Activated naive CD4-positive, alpha-beta T cell (primary cell): ENCODE data around the gene CFAP43.
"Not testable (repeated sequence)": the region's sequence is repeated elsewhere in the genome, so short reads cannot be mapped to it uniquely, and the experiment has no call there.

ENCODE experiments used
- DNase-seq, 4 experiments: peaks; one replicate each; lab custom pipeline; 2025; lab: John Stamatoyannopoulos, UW

Gene CFAP43

GRCh38 chr10:104232613-104233102 is 494 bp upstream of the CFAP43 start:
- DNase-seq = no peak

- DNase-seq = no peak
These were observed 1.7 kb downstream of the CFAP43 start for GRCh38 chr10:104230490-104230889.

GRCh38 chr10:104223304-104223703 is 8.9 kb downstream of the CFAP43 start:
- no peak for DNase-seq

- no peak for DNase-seq
These were observed 11.6 kb downstream of the CFAP43 start for GRCh38 chr10:104220522-104220921.

GRCh38 chr10:104218751-104219150 is 13.4 kb downstream of the CFAP43 start:
- no peak for DNase-seq

GRCh38 chr10:104216631-104217030 is 15.5 kb downstream of the CFAP43 start:
- DNase-seq = no peak

GRCh38 chr10:104209575-104210198 is 22.5 kb downstream of the CFAP43 start:
- DNase-seq = no peak

- DNase-seq = no peak
These were observed 23.4 kb downstream of the CFAP43 start for GRCh38 chr10:104208730-104209129.

GRCh38 chr10:104202231-104202630 is 29.9 kb downstream of the CFAP43 start:
- DNase-seq = no peak

GRCh38 chr10:104201636-104202035 is 30.5 kb downstream of the CFAP43 start:
- DNase-seq = no peak

- no peak for DNase-seq
These were observed 32.6 kb downstream of the CFAP43 start for GRCh38 chr10:104199567-104199966.

GRCh38 chr10:104197364-104197763 is 34.8 kb downstream of the CFAP43 start:
- DNase-seq = no peak

- no peak for DNase-seq
These were observed 36.5 kb downstream of the CFAP43 start for GRCh38 chr10:104195706-104196105.

GRCh38 chr10:104193787-104194186 is 38.4 kb downstream of the CFAP43 start:
- no peak for DNase-seq

GRCh38 chr10:104190695-104191094 is 41.5 kb downstream of the CFAP43 start:
- no peak for DNase-seq

GRCh38 chr10:104183682-104184081 is 48.5 kb downstream of the CFAP43 start:
- DNase-seq = no peak

GRCh38 chr10:104174136-104174535 is 58.0 kb downstream of the CFAP43 start:
- DNase-seq = not testable (repeated sequence)

GRCh38 chr10:104170610-104171254 is 61.4 kb downstream of the CFAP43 start:
- DNase-seq = no peak

- DNase-seq = no peak
These were observed 76.6 kb downstream of the CFAP43 start for GRCh38 chr10:104155591-104155990.

- DNase-seq = no peak
These were observed 80.4 kb downstream of the CFAP43 start for GRCh38 chr10:104151737-104152136.

GRCh38 chr10:104150139-104150538 is 82.0 kb downstream of the CFAP43 start:
- no peak for DNase-seq

GRCh38 chr10:104146882-104147281 is 85.3 kb downstream of the CFAP43 start:
- no peak for DNase-seq

- no peak for DNase-seq
These were observed 87.2 kb downstream of the CFAP43 start for GRCh38 chr10:104144931-104145330.

GRCh38 chr10:104143829-104144228 is 88.3 kb downstream of the CFAP43 start:
- no peak for DNase-seq
